ENCODE measurements around the gene OBSCN.

The OBSCN gene

DNA sequence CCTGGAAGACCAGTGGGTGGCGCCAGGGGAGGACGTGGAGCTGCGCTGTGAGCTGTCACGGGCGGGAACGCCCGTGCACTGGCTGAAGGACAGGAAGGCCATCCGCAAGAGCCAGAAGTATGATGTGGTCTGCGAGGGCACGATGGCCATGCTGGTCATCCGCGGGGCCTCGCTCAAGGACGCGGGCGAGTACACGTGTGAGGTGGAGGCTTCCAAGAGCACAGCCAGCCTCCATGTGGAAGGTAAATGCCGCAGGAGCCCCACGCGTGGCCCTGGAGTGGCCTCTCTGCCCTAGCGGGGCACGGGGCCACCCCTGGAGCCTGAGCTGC, 75.2 kb downstream of the OBSCN start:
- Histone ChIP-seq H3K9ac (ENCODE audit: low read depth, low read length) (no peak overlapping the region), H3K9me3 (ENCODE audit: control insufficient read depth, insufficient read depth, low read length) (no peaks in the 10 kb centered on the region), H3K27me3 (ENCODE audit: control insufficient read depth, insufficient read depth, low read length) (no peaks in the 10 kb centered on the region), H3K36me3 (ENCODE audit: control insufficient read depth, insufficient read depth, low read length) (peaks cover 48% of the 10 kb centered on the region), H3K4me1 (ENCODE audit: control insufficient read depth, insufficient read depth, low read length) (no peaks in the 10 kb centered on the region), H3K4me3 (ENCODE audit: low read depth, low read length) (no peak overlapping the region), H3K27ac (ENCODE audit: low read depth, low read length) (no peak overlapping the region)

DNA sequence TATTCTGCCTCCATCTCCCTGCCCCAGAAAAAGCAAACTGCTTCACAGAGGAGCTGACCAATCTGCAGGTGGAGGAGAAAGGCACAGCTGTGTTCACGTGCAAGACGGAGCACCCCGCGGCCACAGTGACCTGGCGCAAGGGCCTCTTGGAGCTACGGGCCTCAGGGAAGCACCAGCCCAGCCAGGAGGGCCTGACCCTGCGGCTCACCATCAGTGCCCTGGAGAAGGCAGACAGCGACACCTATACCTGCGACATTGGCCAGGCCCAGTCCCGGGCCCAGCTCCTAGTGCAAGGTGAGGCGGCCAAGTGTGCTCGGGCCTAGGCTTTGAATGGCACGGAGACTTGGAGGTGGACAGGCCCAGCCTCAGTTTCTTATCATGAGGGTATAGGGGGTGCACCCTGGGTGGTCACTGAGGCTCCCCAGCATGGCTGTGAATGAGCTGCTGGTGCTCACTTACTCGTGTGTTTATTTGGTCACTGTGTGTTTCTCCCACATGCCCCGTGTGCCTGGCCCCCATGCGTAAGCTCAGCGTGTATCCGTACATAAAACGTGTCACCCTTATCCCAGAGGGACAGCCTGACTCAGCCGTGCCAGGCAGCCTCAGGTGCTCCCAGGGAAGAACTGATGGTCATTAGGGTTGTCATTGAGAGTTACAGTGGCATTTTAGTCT, 75.8 kb downstream of the OBSCN start:
- Histone ChIP-seq H3K27me3 (ENCODE audit: control insufficient read depth, insufficient read depth, low read length) (no peaks in the 10 kb centered on the region), H3K4me3 (ENCODE audit: low read depth, low read length) (no peak overlapping the region), H3K36me3 (ENCODE audit: control insufficient read depth, insufficient read depth, low read length) (peaks cover 46% of the 10 kb centered on the region), H3K4me1 (ENCODE audit: control insufficient read depth, insufficient read depth, low read length) (no peaks in the 10 kb centered on the region), H3K27ac (ENCODE audit: low read depth, low read length) (no peak overlapping the region), H3K9me3 (ENCODE audit: control insufficient read depth, insufficient read depth, low read length) (no peaks in the 10 kb centered on the region), H3K9ac (ENCODE audit: low read depth, low read length) (no peak overlapping the region)

DNA sequence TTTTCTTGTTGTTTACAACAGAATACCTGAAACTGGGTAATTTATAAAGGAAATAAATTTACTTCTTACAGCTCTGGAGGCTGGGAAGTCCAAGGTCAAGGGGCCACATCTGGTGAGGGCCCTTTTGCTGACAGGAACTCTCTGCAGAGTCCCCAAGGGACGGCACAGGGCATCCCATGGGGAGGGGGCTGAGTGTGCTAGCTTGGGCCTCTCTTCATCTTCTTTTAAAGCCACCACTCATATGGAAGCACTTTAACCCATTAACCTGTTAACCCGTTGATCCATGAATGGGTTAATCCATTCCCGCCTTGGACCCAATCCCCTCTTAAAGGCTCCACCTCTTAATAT, 76.3 kb downstream of the OBSCN start:
- no peak overlapping the region for H3K27ac ChIP-seq (ENCODE audit: low read depth, low read length)
- no peaks in the 10 kb centered on the region for H3K9me3 ChIP-seq (ENCODE audit: control insufficient read depth, insufficient read depth, low read length)
- no peak overlapping the region for H3K4me3 ChIP-seq (ENCODE audit: low read depth, low read length)
- no peaks in the 10 kb centered on the region for H3K4me1 ChIP-seq (ENCODE audit: control insufficient read depth, insufficient read depth, low read length)
- no peak overlapping the region for H3K9ac ChIP-seq (ENCODE audit: low read depth, low read length)
- H3K36me3 ChIP-seq (ENCODE audit: control insufficient read depth, insufficient read depth, low read length): peaks cover 41% of the 10 kb centered on the region
- no peaks in the 10 kb centered on the region for H3K27me3 ChIP-seq (ENCODE audit: control insufficient read depth, insufficient read depth, low read length)

DNA sequence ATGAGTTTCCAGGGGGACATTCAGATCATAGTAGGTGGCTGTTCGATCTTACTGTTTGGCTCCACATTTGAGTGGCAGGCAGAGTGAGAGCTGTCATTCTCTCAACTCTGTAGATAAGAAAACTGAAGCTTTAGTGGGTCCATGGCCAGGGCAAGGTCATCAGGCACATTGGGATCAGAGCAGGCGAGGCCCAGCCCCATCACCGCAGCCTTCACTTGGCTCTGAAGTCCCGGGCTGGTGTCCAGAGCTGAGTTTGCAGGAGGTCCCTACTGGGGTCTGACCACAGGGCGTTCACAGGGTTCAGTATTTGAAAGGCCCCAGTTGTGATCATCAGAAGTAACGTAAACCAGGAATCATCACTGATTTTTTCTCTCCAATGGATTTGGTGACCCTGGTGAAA, 76.7 kb downstream of the OBSCN start:
- H3K4me1 ChIP-seq (ENCODE audit: control insufficient read depth, insufficient read depth, low read length): no peaks in the 10 kb centered on the region
- H3K4me3 ChIP-seq (ENCODE audit: low read depth, low read length): no peak overlapping the region
- H3K36me3 ChIP-seq (ENCODE audit: control insufficient read depth, insufficient read depth, low read length): peaks cover 37% of the 10 kb centered on the region
- H3K27ac ChIP-seq (ENCODE audit: low read depth, low read length): no peak overlapping the region
- no peak overlapping the region for H3K9ac ChIP-seq (ENCODE audit: low read depth, low read length)
- H3K9me3 ChIP-seq (ENCODE audit: control insufficient read depth, insufficient read depth, low read length): no peaks in the 10 kb centered on the region
- H3K27me3 ChIP-seq (ENCODE audit: control insufficient read depth, insufficient read depth, low read length): no peaks in the 10 kb centered on the region

DNA sequence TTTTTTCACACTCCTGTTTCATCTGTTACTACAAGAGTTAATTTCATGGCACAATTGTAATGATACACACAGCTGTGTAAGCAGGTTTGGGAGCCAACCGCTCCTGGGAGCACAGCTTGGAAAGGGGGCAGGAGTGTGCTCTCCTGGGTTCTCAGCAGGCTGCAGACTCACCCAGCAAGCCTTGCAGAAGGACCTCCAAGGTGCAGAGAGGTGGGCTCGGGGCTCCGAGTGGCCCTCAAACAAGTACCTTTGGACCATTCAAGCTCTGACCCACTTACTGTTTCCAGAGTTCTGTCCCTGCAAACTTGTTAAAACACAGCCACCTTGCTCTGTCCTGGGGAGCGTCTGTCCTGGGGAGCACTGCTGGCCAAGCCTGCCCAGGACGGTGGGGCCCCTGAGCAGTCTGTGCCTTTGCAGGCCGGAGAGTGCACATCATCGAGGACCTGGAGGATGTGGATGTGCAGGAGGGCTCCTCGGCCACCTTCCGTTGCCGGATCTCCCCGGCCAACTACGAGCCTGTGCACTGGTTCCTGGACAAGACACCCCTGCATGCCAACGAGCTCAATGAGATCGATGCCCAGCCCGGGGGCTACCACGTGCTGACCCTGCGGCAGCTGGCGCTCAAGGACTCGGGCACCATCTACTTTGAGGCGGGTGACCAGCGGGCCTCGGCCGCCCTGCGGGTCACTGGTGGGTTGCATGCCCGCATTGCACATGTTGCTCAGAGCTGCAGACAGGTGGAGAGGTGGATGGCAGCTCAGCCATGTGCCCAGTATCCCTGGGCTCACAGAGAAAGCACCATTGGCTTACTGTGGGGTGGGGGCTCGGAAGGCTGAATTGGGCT, 78.0 kb downstream of the OBSCN start:
- Histone ChIP-seq H3K36me3 (ENCODE audit: control insufficient read depth, insufficient read depth, low read length) (peaks cover 29% of the 10 kb centered on the region), H3K27ac (ENCODE audit: low read depth, low read length) (no peak overlapping the region), H3K4me3 (ENCODE audit: low read depth, low read length) (no peak overlapping the region), H3K9ac (ENCODE audit: low read depth, low read length) (no peak overlapping the region), H3K9me3 (ENCODE audit: control insufficient read depth, insufficient read depth, low read length) (no peaks in the 10 kb centered on the region), H3K27me3 (ENCODE audit: control insufficient read depth, insufficient read depth, low read length) (no peaks in the 10 kb centered on the region), H3K4me1 (ENCODE audit: control insufficient read depth, insufficient read depth, low read length) (no peaks in the 10 kb centered on the region)

DNA sequence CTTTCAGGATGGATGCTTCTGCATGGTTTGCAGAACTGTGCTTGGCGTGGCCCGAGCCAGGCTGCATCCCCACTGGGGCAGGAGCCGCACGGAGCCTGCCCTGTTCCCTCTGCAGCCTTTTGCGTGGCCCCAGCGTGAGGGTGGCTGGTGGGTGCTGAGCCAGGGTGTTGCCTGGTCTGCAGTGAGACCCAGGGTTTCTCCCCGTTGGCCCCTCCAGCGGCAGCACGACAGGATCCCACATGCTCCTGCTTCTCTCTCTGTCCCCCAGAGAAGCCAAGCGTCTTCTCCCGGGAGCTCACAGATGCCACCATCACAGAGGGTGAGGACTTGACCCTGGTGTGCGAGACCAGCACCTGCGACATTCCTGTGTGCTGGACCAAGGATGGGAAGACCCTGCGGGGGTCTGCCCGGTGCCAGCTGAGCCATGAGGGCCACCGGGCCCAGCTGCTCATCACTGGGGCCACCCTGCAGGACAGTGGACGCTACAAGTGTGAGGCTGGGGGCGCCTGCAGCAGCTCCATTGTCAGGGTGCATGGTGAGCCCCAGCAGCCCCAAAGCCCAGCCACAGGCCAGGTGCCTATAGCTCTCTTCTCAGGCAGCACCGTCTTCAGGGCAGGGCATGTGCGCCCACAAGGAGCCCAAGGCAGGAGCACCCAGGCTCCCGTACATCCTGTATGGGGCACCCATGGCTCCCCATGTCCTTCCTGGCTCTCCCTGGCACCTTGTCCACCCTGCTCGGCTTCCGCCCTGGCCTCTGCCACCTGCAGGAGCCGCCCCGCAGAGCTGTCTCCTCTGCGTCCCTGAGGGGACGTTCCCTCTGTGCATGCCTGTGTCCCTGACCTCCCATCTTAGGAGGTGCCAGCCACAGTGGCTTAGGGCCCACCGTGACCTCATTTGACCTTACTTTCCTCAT, 78.9 kb downstream of the OBSCN start:
- Histone ChIP-seq H3K4me1 (ENCODE audit: control insufficient read depth, insufficient read depth, low read length) (no peaks in the 10 kb centered on the region), H3K27me3 (ENCODE audit: control insufficient read depth, insufficient read depth, low read length) (no peaks in the 10 kb centered on the region), H3K9me3 (ENCODE audit: control insufficient read depth, insufficient read depth, low read length) (no peaks in the 10 kb centered on the region), H3K9ac (ENCODE audit: low read depth, low read length) (no peak overlapping the region), H3K27ac (ENCODE audit: low read depth, low read length) (no peak overlapping the region), H3K36me3 (ENCODE audit: control insufficient read depth, insufficient read depth, low read length) (peaks cover 26% of the 10 kb centered on the region), H3K4me3 (ENCODE audit: low read depth, low read length) (no peak overlapping the region)

DNA sequence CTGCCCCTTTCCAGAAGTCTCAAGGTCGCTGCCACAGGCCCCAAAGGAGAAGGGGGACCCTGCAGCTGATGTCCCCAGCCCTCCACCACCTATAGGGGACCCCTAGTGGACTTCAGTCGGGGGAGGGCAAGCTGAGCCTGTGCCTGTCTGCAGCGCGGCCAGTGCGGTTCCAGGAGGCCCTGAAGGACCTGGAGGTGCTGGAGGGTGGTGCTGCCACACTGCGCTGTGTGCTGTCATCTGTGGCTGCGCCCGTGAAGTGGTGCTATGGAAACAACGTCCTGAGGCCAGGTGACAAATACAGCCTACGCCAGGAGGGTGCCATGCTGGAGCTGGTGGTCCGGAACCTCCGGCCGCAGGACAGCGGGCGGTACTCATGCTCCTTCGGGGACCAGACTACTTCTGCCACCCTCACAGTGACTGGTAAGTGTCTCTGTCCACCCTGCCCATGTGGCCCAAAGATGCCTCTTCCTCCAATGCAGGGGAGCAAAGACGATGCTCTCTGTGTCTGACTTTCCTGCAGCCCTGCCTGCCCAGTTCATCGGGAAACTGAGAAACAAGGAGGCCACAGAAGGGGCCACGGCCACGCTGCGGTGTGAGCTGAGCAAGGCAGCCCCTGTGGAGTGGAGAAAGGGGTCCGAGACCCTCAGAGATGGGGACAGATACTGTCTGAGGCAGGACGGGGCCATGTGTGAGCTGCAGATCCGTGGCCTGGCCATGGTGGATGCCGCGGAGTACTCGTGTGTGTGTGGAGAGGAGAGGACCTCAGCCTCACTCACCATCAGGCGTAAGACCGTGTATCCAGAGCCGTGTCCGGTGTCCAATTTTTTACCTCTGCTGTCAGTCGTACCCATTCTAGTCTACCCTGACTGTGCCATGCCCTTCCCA, 79.9 kb downstream of the OBSCN start:
- H3K27me3 ChIP-seq (ENCODE audit: control insufficient read depth, insufficient read depth, low read length): no peaks in the 10 kb centered on the region
- no peak overlapping the region for H3K4me3 ChIP-seq (ENCODE audit: low read depth, low read length)
- H3K4me1 ChIP-seq (ENCODE audit: control insufficient read depth, insufficient read depth, low read length): no peaks in the 10 kb centered on the region
- H3K27ac ChIP-seq (ENCODE audit: low read depth, low read length): no peak overlapping the region
- no peak overlapping the region for H3K9ac ChIP-seq (ENCODE audit: low read depth, low read length)
- H3K36me3 ChIP-seq (ENCODE audit: control insufficient read depth, insufficient read depth, low read length): peaks cover 21% of the 10 kb centered on the region
- H3K9me3 ChIP-seq (ENCODE audit: control insufficient read depth, insufficient read depth, low read length): 0 out of 2 replicates have a peak, but pooled peaks cover 5% of the 10 kb centered on the region

DNA sequence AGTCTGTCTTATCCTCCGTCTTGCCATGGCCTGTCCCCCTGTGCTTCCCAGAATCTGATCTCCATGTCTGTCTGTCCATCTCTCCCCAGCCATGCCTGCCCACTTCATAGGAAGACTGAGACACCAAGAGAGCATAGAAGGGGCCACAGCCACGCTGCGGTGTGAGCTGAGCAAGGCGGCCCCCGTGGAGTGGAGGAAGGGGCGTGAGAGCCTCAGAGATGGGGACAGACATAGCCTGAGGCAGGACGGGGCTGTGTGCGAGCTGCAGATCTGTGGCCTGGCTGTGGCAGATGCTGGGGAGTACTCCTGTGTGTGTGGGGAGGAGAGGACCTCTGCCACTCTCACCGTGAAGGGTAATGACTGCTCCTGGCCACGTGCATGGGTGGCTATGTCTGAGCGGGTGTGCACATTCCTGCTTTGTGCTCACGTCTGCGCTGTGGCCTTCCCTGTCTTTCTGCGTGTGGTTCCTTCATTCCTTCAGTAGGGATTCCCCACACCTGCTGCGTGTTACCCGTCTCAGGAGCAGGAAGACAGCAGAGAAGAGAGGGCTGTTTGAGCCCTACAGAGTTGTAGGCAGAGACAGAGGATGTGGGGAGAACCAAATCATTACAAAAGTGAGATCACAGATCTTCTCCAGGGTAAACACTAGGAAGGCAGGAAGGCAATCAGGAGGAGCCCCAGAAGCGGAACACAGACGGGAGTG, 80.8 kb downstream of the OBSCN start:
- no peaks in the 10 kb centered on the region for H3K27me3 ChIP-seq (ENCODE audit: control insufficient read depth, insufficient read depth, low read length)
- no peak overlapping the region for H3K27ac ChIP-seq (ENCODE audit: low read depth, low read length)

DNA sequence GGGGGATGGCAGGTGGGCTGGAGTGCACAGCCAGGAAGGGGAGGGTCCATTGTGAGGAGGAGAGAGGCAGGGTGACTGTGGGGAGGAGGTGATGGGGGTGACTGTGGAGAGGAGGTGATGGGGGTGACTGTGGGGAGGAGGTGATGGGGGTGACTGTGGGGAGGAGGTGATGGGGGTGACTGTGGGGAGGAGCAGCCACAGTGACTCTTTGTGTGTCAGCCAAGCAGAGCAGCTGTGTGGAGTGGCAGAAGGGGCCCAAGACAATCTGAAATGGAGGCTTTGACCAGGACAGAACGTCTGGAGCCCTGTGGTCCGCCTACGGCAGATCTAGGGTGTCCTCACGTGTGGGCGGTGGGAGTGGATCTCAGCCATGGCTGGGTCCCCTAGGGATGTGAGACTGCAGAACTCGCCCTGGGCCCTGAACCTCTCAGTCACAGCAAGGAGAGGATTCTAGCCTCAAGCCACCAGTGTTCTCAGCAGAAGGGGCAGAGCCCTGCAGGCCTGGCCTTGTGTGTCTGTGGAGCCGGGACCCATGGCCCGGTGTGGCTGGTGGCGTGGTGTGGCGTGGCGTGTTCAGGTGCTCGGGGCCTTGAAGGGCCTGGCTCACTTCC, 81.5 kb downstream of the OBSCN start:
- Histone ChIP-seq H3K27me3 (ENCODE audit: control insufficient read depth, insufficient read depth, low read length) (no peaks in the 10 kb centered on the region), H3K9ac (ENCODE audit: low read depth, low read length) (no peak overlapping the region), H3K4me1 (ENCODE audit: control insufficient read depth, insufficient read depth, low read length) (no peaks in the 10 kb centered on the region), H3K27ac (ENCODE audit: low read depth, low read length) (no peak overlapping the region), H3K9me3 (ENCODE audit: control insufficient read depth, insufficient read depth, low read length) (peaks cover 9% of the 10 kb centered on the region; the same call in 1 of the 2 replicates), H3K4me3 (ENCODE audit: low read depth, low read length) (no peak overlapping the region), H3K36me3 (ENCODE audit: control insufficient read depth, insufficient read depth, low read length) (peaks cover 8% of the 10 kb centered on the region; the same call in 1 of the 2 replicates)

More for the DNA sequence above, 80.8 kb downstream of the OBSCN start:
- peaks cover 13% of the 10 kb centered on the region for H3K36me3 ChIP-seq (ENCODE audit: control insufficient read depth, insufficient read depth, low read length)
- H3K9me3 ChIP-seq (ENCODE audit: control insufficient read depth, insufficient read depth, low read length): 0 out of 2 replicates have a peak, but pooled peaks cover 9% of the 10 kb centered on the region
- H3K4me1 ChIP-seq (ENCODE audit: control insufficient read depth, insufficient read depth, low read length): no peaks in the 10 kb centered on the region
- no peak overlapping the region for H3K4me3 ChIP-seq (ENCODE audit: low read depth, low read length)
- no peak overlapping the region for H3K9ac ChIP-seq (ENCODE audit: low read depth, low read length)

Data from HUES48 (cell line).